Effector memory CD8-positive, alpha-beta T cell (primary cell): ENCODE results near the gene FEZ2.

Experiments used
- ATAC-seq: fragments of 150-1000 bp; cut with Tn5 transposase; replicated peaks from 2 replicates; pipeline ENCODE4 v1.10.0; 2021; ENCODE audit warnings: mild to moderate bottlenecking, moderate library complexity
- DNase-seq, 3 experiments: peaks; one replicate each; pipeline ENCODE4 v3.0.0; 2021
- H3K27ac Mint-ChIP-seq, 2 donors: one replicate each; pipeline ENCODE4 v1.8.0; 2022; ENCODE audit warnings: mild to moderate bottlenecking in 2 of 2, mixed read lengths in 2 of 2, moderate library complexity in 2 of 2
- H3K27me3 Mint-ChIP-seq, 2 donors: one replicate each; pipeline ENCODE4 v1.8.0; 2022; ENCODE audit warnings: mixed read lengths in 2 of 2
- H3K36me3 Mint-ChIP-seq: one replicate; pipeline ENCODE4 v1.8.0; 2022; ENCODE audit warnings: mild to moderate bottlenecking, moderate library complexity, mixed read lengths; ENCODE audit not compliant: insufficient read depth
- H3K4me1 Mint-ChIP-seq, 2 donors: one replicate each; pipeline ENCODE4 v1.8.0; 2022; ENCODE audit warnings: low read depth in 2 of 2, mixed read lengths in 2 of 2
- H3K4me3 Mint-ChIP-seq, 2 donors: one replicate each; pipeline ENCODE4 v1.8.0; 2022; ENCODE audit warnings: mild to moderate bottlenecking in 2 of 2, mixed read lengths in 2 of 2, moderate library complexity in 2 of 2
- H3K9me3 Mint-ChIP-seq, 2 donors: one replicate each; pipeline ENCODE4 v1.8.0; 2022; ENCODE audit warnings: mixed read lengths in 2 of 2

Gene FEZ2

GRCh38 chr2:36528766-36529392 is 69.1 kb downstream of the FEZ2 start:
- ATAC-seq (no peak), DNase-seq (no peak)
- no peak overlapping the region for H3K27ac Mint-ChIP-seq
- no peak overlapping the region for H3K4me3 Mint-ChIP-seq
- H3K4me1 Mint-ChIP-seq: peaks cover 2 to 6% of the 10 kb centered on the region in 2 donors
- no peaks in the 10 kb centered on the region for H3K9me3 Mint-ChIP-seq
- peaks cover 6% of the 10 kb centered on the region for H3K36me3 Mint-ChIP-seq
- no peaks in the 10 kb centered on the region for H3K27me3 Mint-ChIP-seq

GRCh38 chr2:36528274-36528673 is 69.7 kb downstream of the FEZ2 start:
- DNase-seq: no peak
- ATAC-seq: no peak
- no peaks in the 10 kb centered on the region for H3K27me3 Mint-ChIP-seq
- H3K9me3 Mint-ChIP-seq: no peaks in the 10 kb centered on the region
- H3K4me1 Mint-ChIP-seq: peaks cover 2% of the 10 kb centered on the region in 2 donors
- no peak overlapping the region for H3K4me3 Mint-ChIP-seq
- H3K27ac Mint-ChIP-seq: no peak overlapping the region
- H3K36me3 Mint-ChIP-seq: peaks cover 8% of the 10 kb centered on the region

GRCh38 chr2:36526226-36526625 is 71.7 kb downstream of the FEZ2 start:
- ATAC-seq: no peak
- H3K4me1 Mint-ChIP-seq: peaks cover 2% of the 10 kb centered on the region in 2 donors
- no peak for DNase-seq
- H3K27me3 Mint-ChIP-seq: no peaks in the 10 kb centered on the region
- no peak overlapping the region for H3K27ac Mint-ChIP-seq
- H3K36me3 Mint-ChIP-seq: peaks cover 13% of the 10 kb centered on the region
- H3K9me3 Mint-ChIP-seq: no peaks in the 10 kb centered on the region
- H3K4me3 Mint-ChIP-seq: no peak overlapping the region

- DNase-seq (no peak), ATAC-seq (no peak)
- peaks cover 2% of the 10 kb centered on the region in 2 donors for H3K4me1 Mint-ChIP-seq
- H3K36me3 Mint-ChIP-seq: peaks cover 12% of the 10 kb centered on the region
- H3K27me3 Mint-ChIP-seq: no peaks in the 10 kb centered on the region
- H3K9me3 Mint-ChIP-seq: no peaks in the 10 kb centered on the region
- no peak overlapping the region for H3K27ac Mint-ChIP-seq
- H3K4me3 Mint-ChIP-seq: no peak overlapping the region
These were observed 72.7 kb downstream of the FEZ2 start for GRCh38 chr2:36525245-36525644.

GRCh38 chr2:36523153-36523552 is 74.8 kb downstream of the FEZ2 start:
- H3K9me3 Mint-ChIP-seq: no peaks in the 10 kb centered on the region
- H3K4me1 Mint-ChIP-seq: no peaks in the 10 kb centered on the region
- H3K36me3 Mint-ChIP-seq: peaks cover 22% of the 10 kb centered on the region
- no peak overlapping the region for H3K4me3 Mint-ChIP-seq
- ATAC-seq (no peak), DNase-seq (no peak)
- no peaks in the 10 kb centered on the region for H3K27me3 Mint-ChIP-seq
- no peak overlapping the region for H3K27ac Mint-ChIP-seq

GRCh38 chr2:36520431-36520830 is 77.5 kb downstream of the FEZ2 start:
- H3K4me1 Mint-ChIP-seq: no peaks in the 10 kb centered on the region
- H3K27ac Mint-ChIP-seq: no peak overlapping the region
- H3K36me3 Mint-ChIP-seq: peaks cover 29% of the 10 kb centered on the region
- ATAC-seq (no peak), DNase-seq (no peak)
- H3K27me3 Mint-ChIP-seq: no peaks in the 10 kb centered on the region
- H3K4me3 Mint-ChIP-seq: no peak overlapping the region
- no peaks in the 10 kb centered on the region for H3K9me3 Mint-ChIP-seq

GRCh38 chr2:36516136-36516870 is 81.7 kb downstream of the FEZ2 start:
- Mint-ChIP-seq H3K4me3 (no peak overlapping the region), H3K27me3 (no peaks in the 10 kb centered on the region), H3K9me3 (no peaks in the 10 kb centered on the region), H3K27ac (no peak overlapping the region), H3K4me1 (no peaks in the 10 kb centered on the region), H3K36me3 (peaks cover 31% of the 10 kb centered on the region)
- DNase-seq (no peak), ATAC-seq (no peak)

- Mint-ChIP-seq H3K4me1 (no peaks in the 10 kb centered on the region), H3K4me3 (no peak overlapping the region), H3K27ac (no peak overlapping the region), H3K9me3 (no peaks in the 10 kb centered on the region), H3K36me3 (peaks cover 31% of the 10 kb centered on the region), H3K27me3 (no peaks in the 10 kb centered on the region)
- ATAC-seq (no peak), DNase-seq (no peak)
These were observed 82.4 kb downstream of the FEZ2 start for GRCh38 chr2:36515538-36515937.

- H3K27ac Mint-ChIP-seq: no peak overlapping the region
- peaks cover 21% of the 10 kb centered on the region for H3K36me3 Mint-ChIP-seq
- no peaks in the 10 kb centered on the region for H3K27me3 Mint-ChIP-seq
- H3K4me3 Mint-ChIP-seq: no peak overlapping the region
- no peaks in the 10 kb centered on the region for H3K9me3 Mint-ChIP-seq
- DNase-seq: no peak
- no peaks in the 10 kb centered on the region for H3K4me1 Mint-ChIP-seq
- no peak for ATAC-seq
These were observed 84.3 kb downstream of the FEZ2 start for GRCh38 chr2:36513661-36514060.

GRCh38 chr2:36512705-36513104 is 85.3 kb downstream of the FEZ2 start:
- DNase-seq (no peak), ATAC-seq (no peak)
- Mint-ChIP-seq H3K9me3 (no peaks in the 10 kb centered on the region), H3K36me3 (peaks cover 21% of the 10 kb centered on the region), H3K4me1 (no peaks in the 10 kb centered on the region), H3K27me3 (no peaks in the 10 kb centered on the region), H3K4me3 (no peak overlapping the region), H3K27ac (peak overlapping the region in 1 of 2 donors; percentile 41)

GRCh38 chr2:36511858-36512603 is 85.9 kb downstream of the FEZ2 start:
- Mint-ChIP-seq H3K27me3 (no peaks in the 10 kb centered on the region), H3K4me1 (no peaks in the 10 kb centered on the region), H3K36me3 (peaks cover 16% of the 10 kb centered on the region), H3K4me3 (no peak overlapping the region), H3K27ac (no peak overlapping the region), H3K9me3 (no peaks in the 10 kb centered on the region)
- ATAC-seq: no peak
- no peak for DNase-seq

- Mint-ChIP-seq H3K27ac (no peak overlapping the region), H3K27me3 (no peaks in the 10 kb centered on the region), H3K36me3 (peaks cover 14% of the 10 kb centered on the region), H3K4me3 (no peak overlapping the region), H3K4me1 (no peaks in the 10 kb centered on the region), H3K9me3 (no peaks in the 10 kb centered on the region)
- no peak for ATAC-seq
- DNase-seq: no peak
These were observed 88.9 kb downstream of the FEZ2 start for GRCh38 chr2:36509075-36509474.

GRCh38 chr2:36507408-36507812 is 90.6 kb downstream of the FEZ2 start:
- Mint-ChIP-seq H3K27me3 (no peaks in the 10 kb centered on the region), H3K27ac (no peak overlapping the region), H3K4me1 (no peaks in the 10 kb centered on the region), H3K36me3 (peaks cover 4% of the 10 kb centered on the region), H3K9me3 (no peaks in the 10 kb centered on the region), H3K4me3 (no peak overlapping the region)
- ATAC-seq: peak; percentile 75
- peak in 1 of 3 experiments; percentile 12 for DNase-seq
